ENCODE data around the gene HSPBP1.
A peak's percentile ranks its signal among the peaks of the same experiment; 100 is the strongest.

The HSPBP1 gene

GRCh38 chr19:55299991-55300390, 20.1 kb upstream of the HSPBP1 start:
- H3K4me1 Mint-ChIP-seq (ENCODE audit: low read depth) = peaks cover 8% of the 10 kb centered on the region

GRCh38 chr19:55297267-55297666, 17.4 kb upstream of the HSPBP1 start:
- H3K36me3 Mint-ChIP-seq (ENCODE audit: low read depth) = no peaks in the 10 kb centered on the region
- H3K4me3 Mint-ChIP-seq = no peak overlapping the region
- H3K4me1 Mint-ChIP-seq (ENCODE audit: low read depth) = peaks cover 5% of the 10 kb centered on the region
- no peaks in the 10 kb centered on the region for H3K9me3 Mint-ChIP-seq
- H3K27me3 Mint-ChIP-seq (ENCODE audit: low read depth) = peaks cover 3% of the 10 kb centered on the region
- no peak for DNase-seq (ENCODE audit: low spot score)
- H3K27ac Mint-ChIP-seq = no peak overlapping the region

More at GRCh38 chr19:55299991-55300390, 20.1 kb upstream of the HSPBP1 start:
- no peak for DNase-seq (ENCODE audit: low spot score)
- no peak overlapping the region for H3K4me3 Mint-ChIP-seq
- H3K27me3 Mint-ChIP-seq (ENCODE audit: low read depth) = peaks cover 3% of the 10 kb centered on the region
- H3K36me3 Mint-ChIP-seq (ENCODE audit: low read depth) = no peaks in the 10 kb centered on the region
- no peaks in the 10 kb centered on the region for H3K9me3 Mint-ChIP-seq
- no peak overlapping the region for H3K27ac Mint-ChIP-seq

- H3K27me3 Mint-ChIP-seq (ENCODE audit: low read depth) = no peaks in the 10 kb centered on the region
- no peak overlapping the region for H3K27ac Mint-ChIP-seq
- H3K9me3 Mint-ChIP-seq = no peaks in the 10 kb centered on the region
- peaks cover 4% of the 10 kb centered on the region for H3K4me1 Mint-ChIP-seq (ENCODE audit: low read depth)
- H3K4me3 Mint-ChIP-seq = no peak overlapping the region
- DNase-seq (ENCODE audit: low spot score) = no peak
- no peaks in the 10 kb centered on the region for H3K36me3 Mint-ChIP-seq (ENCODE audit: low read depth)
Measured at GRCh38 chr19:55289117-55289796, 9.3 kb upstream of the HSPBP1 start.

GRCh38 chr19:55287361-55288079, 7.6 kb upstream of the HSPBP1 start:
- peaks cover 5% of the 10 kb centered on the region for H3K27me3 Mint-ChIP-seq (ENCODE audit: low read depth)

GRCh38 chr19:55285229-55285890, 5.5 kb upstream of the HSPBP1 start:
- no peak for DNase-seq (ENCODE audit: low spot score)
- peak overlapping the region; percentile 39 for H3K27ac Mint-ChIP-seq
- H3K4me3 Mint-ChIP-seq = no peak overlapping the region
- peaks cover 13% of the 10 kb centered on the region for H3K4me1 Mint-ChIP-seq (ENCODE audit: low read depth)
- H3K27me3 Mint-ChIP-seq (ENCODE audit: low read depth) = peaks cover 5% of the 10 kb centered on the region
- H3K9me3 Mint-ChIP-seq = no peaks in the 10 kb centered on the region
- no peaks in the 10 kb centered on the region for H3K36me3 Mint-ChIP-seq (ENCODE audit: low read depth)

More at GRCh38 chr19:55287361-55288079, 7.6 kb upstream of the HSPBP1 start:
- DNase-seq (ENCODE audit: low spot score) = no peak
- Mint-ChIP-seq H3K4me1 (ENCODE audit: low read depth) (peaks cover 7% of the 10 kb centered on the region), H3K9me3 (no peaks in the 10 kb centered on the region), H3K27ac (no peak overlapping the region), H3K36me3 (ENCODE audit: low read depth) (no peaks in the 10 kb centered on the region), H3K4me3 (no peak overlapping the region)

GRCh38 chr19:55284405-55285058, 4.6 kb upstream of the HSPBP1 start:
- no peak overlapping the region for H3K4me3 Mint-ChIP-seq
- no peak overlapping the region for H3K27ac Mint-ChIP-seq
- H3K36me3 Mint-ChIP-seq (ENCODE audit: low read depth) = peaks cover 3% of the 10 kb centered on the region

GRCh38 chr19:55283548-55284377, 3.9 kb upstream of the HSPBP1 start, which contains the start of gene BRSK1:
Gene BRSK1, plus strand, starts transcription at chr19:55283997. Its CDS starts 446 bp downstream, at chr19:55284443.
- Mint-ChIP-seq H3K4me1 (ENCODE audit: low read depth) (peaks cover 22% of the 10 kb centered on the region), H3K9me3 (no peaks in the 10 kb centered on the region), H3K4me3 (peak within 1 kb of the TSS; percentile 65), H3K36me3 (ENCODE audit: low read depth) (peaks cover 3% of the 10 kb centered on the region), H3K27ac (peak within 1 kb of the TSS; percentile 37), H3K27me3 (ENCODE audit: low read depth) (peaks cover 5% of the 10 kb centered on the region)
- peak; percentile 14 for DNase-seq (ENCODE audit: low spot score)

More at GRCh38 chr19:55284405-55285058, 4.6 kb upstream of the HSPBP1 start:
- H3K9me3 Mint-ChIP-seq = no peaks in the 10 kb centered on the region
- H3K27me3 Mint-ChIP-seq (ENCODE audit: low read depth) = peaks cover 5% of the 10 kb centered on the region
- H3K4me1 Mint-ChIP-seq (ENCODE audit: low read depth) = peaks cover 18% of the 10 kb centered on the region
- DNase-seq (ENCODE audit: low spot score) = no peak

- peaks cover 6% of the 10 kb centered on the region for H3K36me3 Mint-ChIP-seq (ENCODE audit: low read depth)
- H3K27me3 Mint-ChIP-seq (ENCODE audit: low read depth) = peaks cover 5% of the 10 kb centered on the region
- peak overlapping the region; percentile 96 for H3K27ac Mint-ChIP-seq
- H3K9me3 Mint-ChIP-seq = no peaks in the 10 kb centered on the region
- peak overlapping the region; percentile 95 for H3K4me3 Mint-ChIP-seq
- no peak for DNase-seq (ENCODE audit: low spot score)
- H3K4me1 Mint-ChIP-seq (ENCODE audit: low read depth) = peaks cover 26% of the 10 kb centered on the region
Measured at GRCh38 chr19:55279340-55279739, 570 bp downstream of the HSPBP1 start.

GRCh38 chr19:55278391-55279135, 1.3 kb downstream of the HSPBP1 start:
- peaks cover 25% of the 10 kb centered on the region for H3K4me1 Mint-ChIP-seq (ENCODE audit: low read depth)
- H3K4me3 Mint-ChIP-seq = peak overlapping the region; percentile 95
- H3K36me3 Mint-ChIP-seq (ENCODE audit: low read depth) = peaks cover 8% of the 10 kb centered on the region
- H3K9me3 Mint-ChIP-seq = no peaks in the 10 kb centered on the region
- no peak for DNase-seq (ENCODE audit: low spot score)
- peaks cover 4% of the 10 kb centered on the region for H3K27me3 Mint-ChIP-seq (ENCODE audit: low read depth)
- H3K27ac Mint-ChIP-seq = peak overlapping the region; percentile 96

- DNase-seq (ENCODE audit: low spot score) = no peak
- Mint-ChIP-seq H3K4me3 (peak overlapping the region; percentile 7), H3K27me3 (ENCODE audit: low read depth) (no peaks in the 10 kb centered on the region), H3K4me1 (ENCODE audit: low read depth) (peaks cover 24% of the 10 kb centered on the region), H3K9me3 (no peaks in the 10 kb centered on the region), H3K36me3 (ENCODE audit: low read depth) (peaks cover 8% of the 10 kb centered on the region), H3K27ac (peak overlapping the region; percentile 20)
Measured at GRCh38 chr19:55277494-55277893, 2.4 kb downstream of the HSPBP1 start.

GRCh38 chr19:55276720-55277430, 3.0 kb downstream of the HSPBP1 start:
- no peaks in the 10 kb centered on the region for H3K9me3 Mint-ChIP-seq
- H3K36me3 Mint-ChIP-seq (ENCODE audit: low read depth) = peaks cover 13% of the 10 kb centered on the region
- DNase-seq (ENCODE audit: low spot score) = no peak
- no peak overlapping the region for H3K4me3 Mint-ChIP-seq
- no peaks in the 10 kb centered on the region for H3K27me3 Mint-ChIP-seq (ENCODE audit: low read depth)
- H3K27ac Mint-ChIP-seq = peak overlapping the region; percentile 41
- H3K4me1 Mint-ChIP-seq (ENCODE audit: low read depth) = peaks cover 24% of the 10 kb centered on the region
